Ishikawa (cell line): ENCODE data around the gene PTGFRN.

Experiments used
- CEBPB ChIP-seq: IDR thresholded peaks from 2 replicates; pipeline ENCODE4 v1.6.1; 2012
- CREB1 ChIP-seq: IDR thresholded peaks from 2 replicates; pipeline ENCODE4 v1.6.1; 2012; ENCODE audit warnings: low read depth
- EGR1 ChIP-seq: IDR thresholded peaks from 2 replicates; pipeline ENCODE4 v1.6.1; 2012
- EP300 ChIP-seq: IDR thresholded peaks from 2 replicates; pipeline ENCODE4 v1.6.1; 2012; ENCODE audit warnings: borderline replicate concordance
- FOXM1 ChIP-seq: IDR thresholded peaks from 2 replicates; pipeline ENCODE4 v1.6.1; 2012; ENCODE audit warnings: low read depth, borderline replicate concordance
- MAX ChIP-seq: IDR thresholded peaks from 2 replicates; pipeline ENCODE4 v1.6.1; 2012
- NFIC ChIP-seq: IDR thresholded peaks from 2 replicates; pipeline ENCODE4 v1.6.1; 2012
- RAD21 ChIP-seq: IDR thresholded peaks from 2 replicates; pipeline ENCODE4 v1.6.1; 2012; ENCODE audit warnings: low read depth
- REST ChIP-seq: IDR thresholded peaks from 2 replicates; pipeline ENCODE4 v1.6.1; 2012; ENCODE audit warnings: low read depth, mild to moderate bottlenecking
- TAF1 ChIP-seq: IDR thresholded peaks from 2 replicates; pipeline ENCODE4 v1.6.1; 2012; ENCODE audit warnings: low read depth, mild to moderate bottlenecking
- TCF12 ChIP-seq: IDR thresholded peaks from 2 replicates; pipeline ENCODE4 v1.6.1; 2012; ENCODE audit warnings: low read depth
- TEAD4 ChIP-seq: IDR thresholded peaks from 2 replicates; pipeline ENCODE4 v1.6.1; 2012
- YY1 ChIP-seq: IDR thresholded peaks from 2 replicates; pipeline ENCODE4 v1.6.1; 2012; ENCODE audit warnings: low read depth
- ZBTB7A ChIP-seq: IDR thresholded peaks from 2 replicates; pipeline ENCODE4 v1.6.1; 2012; ENCODE audit warnings: low read depth
- TF ChIP-seq, protein P1 (sequence below): IDR thresholded peaks from 2 replicates; pipeline ENCODE4 v1.6.1; 2012

PTGFRN gene

GRCh38 chr1:116899529-116899928, 10.2 kb upstream of the PTGFRN start:
- TF ChIP-seq EP300 (no peak), ZBTB7A (no peak), REST (no peak), TAF1 (no peak), CEBPB (no peak)

DNA sequence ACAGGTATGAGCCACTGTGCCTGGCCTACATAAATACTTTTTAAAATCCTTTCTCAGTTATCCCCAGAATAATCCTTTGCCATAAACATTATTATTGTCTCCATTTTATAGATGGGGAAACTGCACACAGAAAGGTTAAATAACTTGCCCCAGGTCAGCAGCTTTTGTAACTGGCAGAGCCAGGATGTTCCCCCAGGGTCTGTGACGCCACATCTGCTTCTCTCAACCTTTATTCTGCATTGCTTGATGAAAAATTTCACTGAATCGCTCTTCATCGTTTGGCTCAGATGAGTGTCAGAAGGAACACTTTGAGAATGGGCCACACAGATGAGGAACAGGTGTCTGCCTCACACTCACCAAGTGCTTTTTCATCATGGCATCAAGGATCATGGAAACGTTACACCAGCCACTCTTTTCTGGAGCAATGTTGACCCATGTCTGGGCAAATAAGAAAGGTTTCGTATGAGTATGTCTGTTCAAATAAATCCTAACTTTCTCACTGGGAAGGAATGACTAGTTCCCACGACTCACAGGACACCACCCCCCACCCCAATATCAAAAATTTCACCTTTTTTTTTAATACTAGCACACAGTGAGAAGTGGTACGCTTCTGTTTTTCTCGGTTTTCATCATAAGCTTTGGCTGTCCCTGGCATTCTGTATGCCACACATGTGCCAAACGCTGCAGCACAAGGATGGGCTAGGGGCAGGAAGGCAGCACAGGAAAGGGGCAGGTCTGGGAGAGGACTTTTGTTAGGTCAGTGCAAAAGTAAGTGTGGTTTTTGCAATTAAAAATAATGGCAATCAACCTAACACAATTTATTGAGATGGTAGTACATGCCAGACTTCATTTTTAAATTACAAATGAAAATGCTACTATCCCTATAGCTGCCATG, 9.0 kb upstream of the PTGFRN start:
- TF ChIP-seq TAF1 (no peak), MAX (no peak), REST (no peak)

GRCh38 chr1:116902027-116902426, 7.7 kb upstream of the PTGFRN start:
- no peak for TF ChIP-seq CREB1
- TF ChIP-seq ZBTB7A, result no peak
- no peak for TF ChIP-seq CEBPB
- no peak for TF ChIP-seq TCF12
- no peak for TF ChIP-seq RAD21
- no peak for TF ChIP-seq FOXM1
- TF ChIP-seq NFIC, result no peak
- TF ChIP-seq REST, result no peak
- TF ChIP-seq YY1, result no peak

DNA sequence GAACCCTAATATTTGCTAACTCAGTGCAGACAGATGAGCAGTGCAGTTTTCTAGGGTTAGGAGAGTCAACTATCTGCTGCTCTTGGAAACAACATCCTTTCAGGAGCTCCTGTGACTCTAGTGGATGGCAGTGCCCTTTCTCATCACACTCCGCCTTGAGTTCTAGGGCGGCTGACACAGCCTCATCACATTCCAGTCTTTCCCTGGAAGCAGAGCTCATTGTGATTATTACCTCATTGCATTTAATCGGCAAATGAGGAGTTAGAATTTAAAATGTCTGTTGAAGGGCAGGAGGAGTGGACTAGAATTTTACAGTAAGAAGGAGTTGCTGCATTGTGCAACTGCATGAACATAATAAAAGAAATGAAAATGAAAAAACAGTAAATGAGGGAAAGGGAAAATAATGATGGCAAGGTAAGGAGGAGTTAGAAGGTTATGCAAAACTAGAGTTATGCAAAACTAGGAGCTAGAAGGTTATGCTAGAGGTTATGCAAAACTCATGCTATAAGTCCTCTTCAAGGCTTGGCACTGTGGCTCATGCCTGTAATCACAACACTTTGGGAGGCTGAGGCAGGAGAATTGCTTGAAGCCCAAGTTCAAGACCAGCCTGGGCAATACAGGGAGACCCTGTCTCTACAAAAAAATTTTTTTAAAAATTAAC, 6.9 kb upstream of the PTGFRN start:
- TF ChIP-seq TEAD4, result no peak
- TF ChIP-seq FOXM1, result no peak
- no peak for TF ChIP-seq EP300
- TF ChIP-seq TCF12, result no peak
- TF ChIP-seq YY1, result no peak
- no peak for TF ChIP-seq MAX
- TF ChIP-seq TAF1, result no peak
- TF ChIP-seq CREB1, result no peak
- TF ChIP-seq RAD21, result no peak
- TF ChIP-seq NFIC, result no peak
- TF ChIP-seq REST, result no peak
- TF ChIP-seq, protein P1, sequence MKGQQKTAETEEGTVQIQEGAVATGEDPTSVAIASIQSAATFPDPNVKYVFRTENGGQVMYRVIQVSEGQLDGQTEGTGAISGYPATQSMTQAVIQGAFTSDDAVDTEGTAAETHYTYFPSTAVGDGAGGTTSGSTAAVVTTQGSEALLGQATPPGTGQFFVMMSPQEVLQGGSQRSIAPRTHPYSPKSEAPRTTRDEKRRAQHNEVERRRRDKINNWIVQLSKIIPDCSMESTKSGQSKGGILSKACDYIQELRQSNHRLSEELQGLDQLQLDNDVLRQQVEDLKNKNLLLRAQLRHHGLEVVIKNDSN, result no peak
- no peak for TF ChIP-seq EGR1
- no peak for TF ChIP-seq ZBTB7A
- TF ChIP-seq CEBPB, result no peak
